ENCODE results near the gene GRB14. TPM values are rescaled to one million over a fixed set of nuclear protein-coding genes. Genes with fewer than 3 reads are reported as not detected.

The GRB14 gene
- total RNA-seq, 2 experiments from 2014 or later: not detected

DNA sequence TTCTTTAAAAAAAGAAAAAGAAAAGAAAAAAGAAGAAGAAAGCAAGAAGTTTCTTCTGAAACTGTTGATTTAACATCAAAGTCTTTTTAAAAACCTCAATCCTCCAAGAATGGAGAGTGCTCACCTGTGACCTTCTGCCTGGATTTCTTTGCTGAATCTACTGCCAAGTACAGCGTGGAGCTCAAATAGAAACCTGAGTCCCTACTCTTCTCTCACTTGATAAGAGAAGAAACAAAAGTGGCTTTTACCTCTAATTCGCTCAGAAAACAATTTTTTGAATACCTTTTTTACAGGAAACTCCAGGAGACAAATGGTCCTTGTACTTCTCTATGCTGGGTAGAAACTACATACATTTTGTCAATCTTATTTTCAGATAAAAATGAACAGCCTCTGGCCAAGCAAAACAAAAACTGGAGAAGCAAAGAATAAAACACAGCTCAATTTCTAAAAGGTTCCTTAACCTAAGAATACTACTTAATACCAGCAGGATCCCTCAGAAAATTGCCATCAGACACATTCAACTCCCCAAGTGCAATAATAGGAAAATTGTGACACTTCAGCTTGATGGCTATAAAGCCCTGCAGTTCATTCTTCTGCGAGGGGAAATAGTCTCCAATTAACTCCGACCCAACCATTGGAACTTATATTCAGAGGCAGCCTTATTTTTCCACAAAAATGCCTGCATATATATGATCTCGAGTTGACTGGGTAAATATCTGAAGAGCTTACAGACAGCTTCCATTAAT, 85.8 kb downstream of the GRB14 start:
- CTCF ChIA-PET (ENCODE audit: unreplicated experiment): no interaction called here
- Histone ChIP-seq H3K4me2 (ENCODE audit: low read length) (no peak overlapping the region), H3K9me3 (ENCODE audit: low read length) (no peaks in the 10 kb centered on the region)

DNA sequence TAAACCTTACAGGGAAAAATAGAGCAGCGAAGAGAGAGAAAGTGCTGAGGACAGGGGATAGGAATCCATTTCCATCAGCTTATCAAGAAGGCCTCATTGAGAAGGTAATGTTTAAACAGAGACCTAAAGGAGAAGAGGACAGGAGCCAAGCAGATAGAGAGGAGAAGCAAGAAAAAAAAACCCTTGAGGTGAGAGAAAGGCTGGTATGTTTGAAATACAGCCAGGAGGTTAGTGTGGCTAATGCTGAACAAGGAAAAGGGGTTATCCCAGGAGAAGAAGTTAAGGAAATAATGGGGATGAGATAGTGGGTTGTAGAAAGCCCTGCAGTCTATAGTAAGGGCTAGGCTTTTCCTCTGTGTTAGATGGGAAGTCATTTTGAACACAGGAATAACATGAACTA, 90.8 kb downstream of the GRB14 start:
- ChIA-PET POLR2A (no interaction called here), CTCF (ENCODE audit: unreplicated experiment) (no interaction called here)
- no TSS peak for BruUV-seq (replicated peaks)
- Histone ChIP-seq H3K27ac (ENCODE audit: low read depth, low read length, poor library complexity, severe bottlenecking) (no peak overlapping the region), H4K20me1 (ENCODE audit: insufficient read depth, low read length) (no peaks in the 10 kb centered on the region), H3K79me2 (ENCODE audit: insufficient read depth, low read depth, low read length) (no peaks in the 10 kb centered on the region), H3K4me1 (ENCODE audit: insufficient read depth, low read length, poor library complexity, severe bottlenecking) (no peaks in the 10 kb centered on the region), H3K36me3 (ENCODE audit: insufficient read depth, low read length) (no peaks in the 10 kb centered on the region), H3K9me2 (ENCODE audit: insufficient read depth, low read length) (no peaks in the 10 kb centered on the region), H2AFZ (ENCODE audit: low read length) (no peak overlapping the region), H3K4me3 (ENCODE audit: low read depth, low read length, poor library complexity, severe bottlenecking) (no peak overlapping the region), H3K4me2 (ENCODE audit: low read length) (no peak overlapping the region), H3K9me3 (ENCODE audit: low read length) (no peaks in the 10 kb centered on the region)
- intact Hi-C loops (cut with micrococcal nuclease; ENCODE audit: unreplicated experiment): no loop called here
- DNase-seq (ENCODE audit: low spot score): no peak
- TF ChIP-seq, protein P1, sequence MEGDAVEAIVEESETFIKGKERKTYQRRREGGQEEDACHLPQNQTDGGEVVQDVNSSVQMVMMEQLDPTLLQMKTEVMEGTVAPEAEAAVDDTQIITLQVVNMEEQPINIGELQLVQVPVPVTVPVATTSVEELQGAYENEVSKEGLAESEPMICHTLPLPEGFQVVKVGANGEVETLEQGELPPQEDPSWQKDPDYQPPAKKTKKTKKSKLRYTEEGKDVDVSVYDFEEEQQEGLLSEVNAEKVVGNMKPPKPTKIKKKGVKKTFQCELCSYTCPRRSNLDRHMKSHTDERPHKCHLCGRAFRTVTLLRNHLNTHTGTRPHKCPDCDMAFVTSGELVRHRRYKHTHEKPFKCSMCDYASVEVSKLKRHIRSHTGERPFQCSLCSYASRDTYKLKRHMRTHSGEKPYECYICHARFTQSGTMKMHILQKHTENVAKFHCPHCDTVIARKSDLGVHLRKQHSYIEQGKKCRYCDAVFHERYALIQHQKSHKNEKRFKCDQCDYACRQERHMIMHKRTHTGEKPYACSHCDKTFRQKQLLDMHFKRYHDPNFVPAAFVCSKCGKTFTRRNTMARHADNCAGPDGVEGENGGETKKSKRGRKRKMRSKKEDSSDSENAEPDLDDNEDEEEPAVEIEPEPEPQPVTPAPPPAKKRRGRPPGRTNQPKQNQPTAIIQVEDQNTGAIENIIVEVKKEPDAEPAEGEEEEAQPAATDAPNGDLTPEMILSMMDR (conservative IDR thresholded peaks at IDR 0.05; ENCODE audit: low read length): no peak
- TF ChIP-seq EZH2phosphoT487 (IDR thresholded peaks at IDR 0.05; ENCODE audit: borderline replicate concordance, low read depth, low read length): no peak

More for the DNA sequence above, 85.8 kb downstream of the GRB14 start:
- H3K9me2 ChIP-seq (ENCODE audit: insufficient read depth, low read length): no peaks in the 10 kb centered on the region
- H3K4me3 ChIP-seq (ENCODE audit: low read depth, low read length, poor library complexity, severe bottlenecking): no peak overlapping the region
- POLR2A ChIA-PET: interaction anchor here (1.2 kb wide), 1 partner anchor 9 kb away, joined by 3 read pairs; no protein-coding TSS in a partner anchor
- no peak for DNase-seq (ENCODE audit: low spot score)
- intact Hi-C loops (cut with micrococcal nuclease; ENCODE audit: unreplicated experiment): loop anchor here (5.0 kb wide), 1 partner anchor 1188 kb away; no protein-coding TSS in a partner anchor
- no peaks in the 10 kb centered on the region for H3K79me2 ChIP-seq (ENCODE audit: insufficient read depth, low read depth, low read length)
- H3K4me1 ChIP-seq (ENCODE audit: insufficient read depth, low read length, poor library complexity, severe bottlenecking): no peaks in the 10 kb centered on the region
- H3K36me3 ChIP-seq (ENCODE audit: insufficient read depth, low read length): no peaks in the 10 kb centered on the region
- no TSS peak for BruUV-seq (replicated peaks)
- no peak for TF ChIP-seq EZH2phosphoT487 (IDR thresholded peaks at IDR 0.05; ENCODE audit: borderline replicate concordance, low read depth, low read length)
- TF ChIP-seq, protein P1 (conservative IDR thresholded peaks at IDR 0.05; ENCODE audit: low read length): no peak
- H4K20me1 ChIP-seq (ENCODE audit: insufficient read depth, low read length): no peaks in the 10 kb centered on the region
- H2AFZ ChIP-seq (ENCODE audit: low read length): no peak overlapping the region
- no peak overlapping the region for H3K27ac ChIP-seq (ENCODE audit: low read depth, low read length, poor library complexity, severe bottlenecking)

DNA sequence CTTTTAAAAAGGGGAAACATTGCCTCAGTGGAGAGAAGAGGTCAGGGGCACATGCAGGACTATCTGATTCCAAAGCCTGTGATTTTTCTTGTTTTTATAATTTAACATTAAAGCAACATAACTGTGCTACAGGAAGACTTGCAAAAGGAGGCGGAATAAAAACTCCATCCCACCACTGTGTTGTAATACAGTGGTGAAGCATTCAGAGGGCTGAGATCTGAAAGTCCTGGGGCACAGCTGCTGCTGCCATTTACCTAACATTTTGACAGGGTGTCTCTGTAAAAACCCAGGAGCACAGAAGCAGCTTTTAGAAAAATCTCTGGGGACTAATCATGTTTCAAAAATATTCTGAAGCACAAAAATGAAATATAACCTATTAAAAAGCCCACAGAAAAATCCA, 97.6 kb downstream of the GRB14 start:
- intact Hi-C loops (cut with micrococcal nuclease; ENCODE audit: unreplicated experiment): no loop called here
- POLR2A ChIA-PET: interaction anchor here (0.6 kb wide), 1 partner anchor 56 kb away, joined by 3 read pairs; no protein-coding TSS in a partner anchor
- Histone ChIP-seq H3K4me3 (ENCODE audit: low read depth, low read length, poor library complexity, severe bottlenecking) (no peak overlapping the region), H3K4me1 (ENCODE audit: insufficient read depth, low read length, poor library complexity, severe bottlenecking) (no peaks in the 10 kb centered on the region), H3K4me2 (ENCODE audit: low read length) (no peak overlapping the region), H3K79me2 (ENCODE audit: insufficient read depth, low read depth, low read length) (no peaks in the 10 kb centered on the region), H3K9me2 (ENCODE audit: insufficient read depth, low read length) (no peaks in the 10 kb centered on the region), H4K20me1 (ENCODE audit: insufficient read depth, low read length) (no peaks in the 10 kb centered on the region), H3K27ac (ENCODE audit: low read depth, low read length, poor library complexity, severe bottlenecking) (no peak overlapping the region), H3K9me3 (ENCODE audit: low read length) (no peaks in the 10 kb centered on the region), H3K36me3 (ENCODE audit: insufficient read depth, low read length) (no peaks in the 10 kb centered on the region), H2AFZ (ENCODE audit: low read length) (no peak overlapping the region)
- DNase-seq (ENCODE audit: low spot score): no peak
- CTCF ChIA-PET (ENCODE audit: unreplicated experiment): no interaction called here
- TF ChIP-seq EZH2phosphoT487 (IDR thresholded peaks at IDR 0.05; ENCODE audit: borderline replicate concordance, low read depth, low read length): no peak
- TF ChIP-seq, protein P1 (conservative IDR thresholded peaks at IDR 0.05; ENCODE audit: low read length): no peak
- BruUV-seq (replicated peaks): no TSS peak
